Ovary (tissue), 3 donors: ENCODE results near the gene HYDIN.

Source experiments
- EP300 ChIP-seq: sonication (generic); formaldehyde crosslinking; IDR thresholded peaks from one replicate; pipeline ENCODE4 v1.6.1; 2017; ENCODE audit warnings: antibody characterized with exemption
- TF ChIP-seq, protein P1 (sequence below), 3 donors: fragments of 450-650 bp in 2 of 3; fragments of 200-600 bp in 1 of 3; IDR thresholded peaks; one replicate each; pipeline versions ENCODE4 v1.5.1 to v1.8.0; 2016 to 2022; ENCODE audit warnings: antibody characterized with exemption in 3 of 3, mild to moderate bottlenecking in 1 of 3
- donor health status: DM: no; HTN: no; CAD: no.

DNA sequence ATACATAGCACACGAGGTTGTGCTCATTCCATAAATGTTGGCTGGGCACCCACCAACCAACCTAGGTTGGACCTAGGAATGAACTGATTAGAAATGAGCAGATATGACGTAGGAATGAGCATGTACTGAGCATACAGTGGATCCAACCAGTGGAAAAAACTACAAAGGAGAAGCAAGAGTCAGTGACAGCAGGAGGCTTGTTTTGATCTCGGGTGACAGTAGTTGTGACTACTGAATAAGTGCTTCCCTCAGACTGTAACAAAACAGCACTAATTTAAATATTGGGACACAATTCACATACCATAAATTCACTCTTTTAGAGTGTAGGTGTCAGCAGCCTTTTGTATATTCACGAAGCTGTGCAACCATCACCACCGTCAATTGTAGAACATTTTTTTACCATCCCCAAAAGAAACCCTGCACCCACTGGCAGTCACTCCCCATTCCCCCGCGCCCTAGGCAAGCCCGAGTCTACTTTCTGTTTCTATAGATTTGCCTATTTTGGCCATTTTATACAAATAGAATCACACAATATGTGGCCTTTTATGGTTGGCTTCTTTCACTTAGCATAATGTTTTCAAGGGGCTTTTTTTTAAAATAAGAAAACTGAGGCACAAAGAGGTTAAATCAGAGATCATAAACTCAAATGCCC lies 436.5 kb downstream of the HYDIN start:
- TF ChIP-seq, protein P1, sequence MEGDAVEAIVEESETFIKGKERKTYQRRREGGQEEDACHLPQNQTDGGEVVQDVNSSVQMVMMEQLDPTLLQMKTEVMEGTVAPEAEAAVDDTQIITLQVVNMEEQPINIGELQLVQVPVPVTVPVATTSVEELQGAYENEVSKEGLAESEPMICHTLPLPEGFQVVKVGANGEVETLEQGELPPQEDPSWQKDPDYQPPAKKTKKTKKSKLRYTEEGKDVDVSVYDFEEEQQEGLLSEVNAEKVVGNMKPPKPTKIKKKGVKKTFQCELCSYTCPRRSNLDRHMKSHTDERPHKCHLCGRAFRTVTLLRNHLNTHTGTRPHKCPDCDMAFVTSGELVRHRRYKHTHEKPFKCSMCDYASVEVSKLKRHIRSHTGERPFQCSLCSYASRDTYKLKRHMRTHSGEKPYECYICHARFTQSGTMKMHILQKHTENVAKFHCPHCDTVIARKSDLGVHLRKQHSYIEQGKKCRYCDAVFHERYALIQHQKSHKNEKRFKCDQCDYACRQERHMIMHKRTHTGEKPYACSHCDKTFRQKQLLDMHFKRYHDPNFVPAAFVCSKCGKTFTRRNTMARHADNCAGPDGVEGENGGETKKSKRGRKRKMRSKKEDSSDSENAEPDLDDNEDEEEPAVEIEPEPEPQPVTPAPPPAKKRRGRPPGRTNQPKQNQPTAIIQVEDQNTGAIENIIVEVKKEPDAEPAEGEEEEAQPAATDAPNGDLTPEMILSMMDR (IDR thresholded peaks at IDR 0.05): no peak
- TF ChIP-seq EP300: no peak
